Left renal pelvis (tissue), 4 donors: ENCODE data around the gene ABHD18. TPM values are rescaled to one million over a fixed set of nuclear protein-coding genes. Genes with fewer than 3 reads are reported as not detected.
"Not testable (repeated sequence)": the region's sequence is repeated elsewhere in the genome, so short reads cannot be mapped to it uniquely, and the experiment has no call there.

Experiments
- DNase-seq, 4 donors: peaks; one replicate each; pipeline ENCODE4 v3.0.0-alpha.2; 2013; ENCODE audit warnings: low read depth in 4 of 4, low spot score in 3 of 4
- polyA plus RNA-seq, 4 donors: library from polyadenylated mRNA; unstranded; fragments of 120-200 nt; gene quantifications; one replicate each; pipeline ENCODE4 v1.2.1, GENCODE V29; 2013; ENCODE audit not compliant: insufficient read length in 4 of 4

ABHD18 gene
- polyA plus RNA-seq, 4 donors = 8.6 to 17.4 (median 14.5) TPM

- no peak for DNase-seq
Observed at GRCh38 chr4:127985989-127986388, 20.8 kb downstream of the ABHD18 start.

- DNase-seq = no peak
Observed at GRCh38 chr4:127988638-127989037, 23.4 kb downstream of the ABHD18 start.

- no peak for DNase-seq
Observed at GRCh38 chr4:127993151-127993550, 27.9 kb downstream of the ABHD18 start.

DNA sequence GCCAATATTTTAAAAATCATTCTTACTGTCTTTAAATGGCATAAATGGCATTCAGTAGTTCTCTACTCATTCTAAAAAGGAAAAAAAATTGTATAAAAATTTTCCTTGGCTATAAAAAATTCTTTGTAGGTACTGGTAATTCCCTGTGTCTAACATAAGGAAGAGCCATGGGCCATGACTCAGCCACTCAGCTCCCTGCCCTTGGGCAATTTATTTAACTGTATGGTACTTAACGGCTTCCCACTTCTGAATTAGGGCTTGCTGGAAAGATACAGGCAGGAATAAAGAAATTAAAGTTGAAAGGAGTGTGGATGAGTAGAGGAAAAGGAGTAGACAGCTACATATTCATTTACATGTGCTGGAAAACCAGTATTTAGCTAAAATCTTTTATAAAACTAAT is 30.6 kb downstream of the ABHD18 start:
- no peak for DNase-seq

DNA sequence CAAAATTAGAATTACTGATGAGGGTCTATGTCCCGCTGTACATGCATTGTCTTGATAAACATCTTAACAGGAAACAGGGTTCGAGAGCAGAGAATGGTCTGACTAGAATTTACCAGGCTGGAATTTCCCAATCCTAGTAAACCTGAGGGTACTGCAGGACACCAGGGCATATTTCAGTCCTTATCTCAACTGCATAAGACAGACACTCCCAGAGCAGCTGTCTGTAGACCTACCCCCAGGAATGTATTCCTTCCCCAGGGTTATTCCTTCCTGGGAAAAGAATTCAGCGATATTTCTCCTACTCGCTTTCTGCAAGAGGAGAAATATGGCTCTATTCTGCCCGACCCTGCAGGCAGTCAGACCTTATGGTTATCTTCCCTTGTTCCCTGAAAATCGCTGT is 31.3 kb downstream of the ABHD18 start:
- not testable (repeated sequence) for DNase-seq

GRCh38 chr4:127997534-127998388 is 32.6 kb downstream of the ABHD18 start:
- DNase-seq = no peak

DNA sequence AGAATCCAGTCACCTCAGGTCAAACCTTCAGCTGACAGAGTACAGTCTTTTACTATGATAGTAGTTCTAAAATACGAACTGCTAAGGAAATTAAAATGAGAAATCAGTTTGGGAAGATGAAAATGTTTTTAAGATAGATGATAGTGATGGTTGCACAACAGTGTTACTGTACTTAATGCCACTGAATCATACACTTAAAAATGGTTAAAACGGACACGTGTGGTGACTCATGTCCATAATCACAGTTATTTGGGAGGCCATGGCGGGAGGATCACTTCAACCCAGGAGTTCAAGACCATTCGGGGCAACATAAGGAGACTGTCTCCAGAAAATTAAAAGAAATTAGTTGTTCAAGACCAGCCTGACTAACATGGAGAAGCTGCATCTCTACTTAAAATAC is 41.4 kb downstream of the ABHD18 start:
- DNase-seq = no peak

- DNase-seq = no peak
Observed at GRCh38 chr4:128009428-128009827, 44.2 kb downstream of the ABHD18 start.

GRCh38 chr4:128025319-128025718 is 60.1 kb downstream of the ABHD18 start:
- no peak for DNase-seq

DNA sequence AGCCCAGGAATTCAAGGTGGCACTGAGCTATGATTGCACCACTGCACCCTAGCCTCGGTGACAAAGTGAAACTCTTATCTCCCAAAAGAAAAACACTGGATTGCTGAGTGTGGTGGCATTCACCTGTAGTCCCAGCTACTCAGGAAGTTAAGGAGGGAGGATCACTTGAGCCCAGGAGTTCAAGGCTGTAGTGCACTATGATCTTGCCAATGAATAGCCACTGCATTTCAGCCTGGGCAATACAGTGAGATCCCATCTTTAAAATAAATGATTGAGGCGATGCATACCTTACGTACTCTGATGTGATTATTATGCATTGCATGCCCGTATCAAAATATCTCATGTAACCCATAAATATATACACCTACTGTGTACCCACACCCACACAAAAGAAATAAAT is 64.7 kb downstream of the ABHD18 start:
- no peak for DNase-seq

DNA sequence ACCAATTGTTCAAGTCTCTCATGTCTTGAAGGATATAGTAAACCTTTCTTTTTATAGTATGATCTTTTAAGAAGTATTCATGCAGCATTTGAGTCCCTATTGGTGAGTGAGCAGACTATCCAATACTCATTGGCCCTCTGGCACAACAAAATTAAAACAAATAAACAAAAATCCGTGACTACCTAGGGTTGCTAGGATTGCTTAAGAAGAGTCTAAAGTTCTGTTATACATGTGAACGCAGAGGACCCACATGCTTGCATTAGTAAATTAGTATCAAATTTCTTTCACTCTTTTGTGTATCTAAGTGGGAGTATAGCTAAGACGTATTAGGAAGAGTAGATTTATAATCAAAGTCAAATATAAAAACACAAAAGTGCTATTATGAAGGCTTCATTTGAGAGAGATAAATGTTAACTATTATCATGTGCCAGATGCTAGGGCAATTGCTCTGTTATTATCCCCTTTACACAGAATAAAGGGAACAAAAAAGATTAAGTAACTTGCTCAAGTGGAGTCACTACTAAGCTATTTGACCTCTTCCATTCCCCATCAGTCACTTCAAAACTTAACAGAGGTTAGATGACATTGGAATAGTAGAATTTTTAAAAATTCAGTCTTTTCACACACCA is 66.7 kb downstream of the ABHD18 start:
- DNase-seq = no peak

GRCh38 chr4:128039568-128039967 is 74.4 kb downstream of the ABHD18 start:
- no peak for DNase-seq

DNA sequence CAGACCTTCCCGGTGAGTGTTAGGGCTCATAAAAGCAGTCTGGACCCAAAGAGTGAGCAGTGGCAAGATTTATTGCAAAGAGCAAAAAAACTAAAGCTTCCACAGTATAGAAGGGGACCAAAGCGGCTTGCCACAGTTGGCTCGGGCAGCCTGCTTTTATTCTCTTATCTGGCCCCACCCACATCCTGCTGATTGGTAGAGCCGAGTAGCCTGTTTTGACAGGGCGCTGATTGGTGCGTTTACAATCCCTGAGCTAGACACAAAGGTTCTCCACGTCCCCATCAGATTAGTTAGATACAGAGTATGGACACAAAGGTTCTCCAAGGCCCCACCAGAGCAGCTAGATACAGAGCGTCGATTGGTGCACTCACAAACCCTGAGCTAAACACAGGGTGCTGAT is 81.8 kb downstream of the ABHD18 start:
- not testable (repeated sequence) for DNase-seq

DNA sequence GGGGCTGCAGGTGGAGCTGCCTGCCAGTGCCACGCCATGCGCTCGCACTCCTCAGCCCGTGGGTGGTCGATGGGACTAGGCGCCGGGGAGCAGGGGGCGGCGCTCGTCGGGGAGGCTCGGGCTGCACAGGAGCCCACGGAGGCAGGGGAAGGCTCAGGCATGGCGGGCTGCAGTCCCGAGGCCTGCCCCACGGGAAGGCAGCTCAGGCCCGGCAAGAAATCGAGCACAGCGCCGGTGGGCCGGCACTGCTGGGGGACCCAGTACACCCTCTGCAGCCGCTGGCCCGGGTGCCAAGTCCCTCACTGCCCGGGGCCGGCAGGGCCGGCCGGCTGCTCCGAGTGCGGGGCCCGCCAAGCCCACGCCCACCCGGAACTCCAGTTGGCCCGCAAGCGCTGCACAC is 82.3 kb downstream of the ABHD18 start:
- DNase-seq = not testable (repeated sequence)

- not testable (repeated sequence) for DNase-seq
Observed at GRCh38 chr4:128051229-128051628, 86.0 kb downstream of the ABHD18 start.

DNA sequence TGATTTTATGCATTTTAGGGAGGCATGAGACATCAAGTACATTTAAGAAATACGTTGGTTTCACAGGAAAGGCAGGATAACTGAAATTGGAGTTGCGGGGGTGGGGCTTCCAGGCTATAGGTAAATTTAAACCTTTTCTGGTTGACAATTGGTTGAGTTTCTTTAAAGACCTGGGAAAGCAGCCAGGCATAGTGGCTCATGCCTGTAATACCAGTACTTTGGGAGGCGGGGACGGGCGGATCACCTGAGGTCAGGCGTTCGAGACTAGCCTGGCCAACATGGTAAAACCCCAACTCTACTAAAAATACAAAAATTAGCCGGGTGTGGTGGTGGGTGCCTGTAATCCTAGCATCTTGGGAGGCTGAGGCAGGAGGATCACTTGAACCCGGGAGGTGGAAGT is 89.7 kb downstream of the ABHD18 start:
- DNase-seq = not testable (repeated sequence)

DNA sequence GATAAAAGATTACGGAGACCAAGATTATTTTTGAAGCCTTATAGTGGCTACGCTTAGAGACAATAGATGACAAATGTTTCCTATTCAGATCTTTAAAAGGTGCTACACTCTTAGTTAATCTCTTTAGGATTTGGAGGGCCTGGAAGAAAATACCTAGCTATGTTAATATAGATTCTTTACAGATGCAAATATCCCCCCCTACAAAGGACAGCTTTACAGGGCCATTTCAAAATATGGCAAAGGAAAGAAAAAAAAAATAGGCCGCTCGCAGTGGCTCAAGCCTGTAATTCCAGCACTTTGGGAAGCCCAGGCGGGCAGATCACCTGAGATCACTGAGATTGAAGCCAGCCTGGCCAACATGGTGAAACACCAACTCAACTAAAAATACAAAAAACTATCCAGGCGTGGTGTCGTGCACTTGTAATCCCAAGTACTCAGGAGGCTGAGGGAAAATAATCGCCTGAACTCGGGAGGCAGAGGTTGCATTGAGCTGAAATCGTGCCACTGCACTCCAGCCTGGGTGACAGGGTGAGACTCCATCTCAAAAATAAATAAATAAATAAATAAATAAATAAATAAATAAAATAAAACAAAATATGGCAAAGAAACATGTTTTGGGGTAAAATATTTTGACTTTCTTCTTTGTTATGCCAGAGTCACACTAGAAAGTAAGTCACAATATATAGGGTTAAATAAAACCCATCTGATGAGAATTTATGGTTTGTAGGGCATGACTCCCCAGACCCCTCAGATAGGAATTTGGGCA is 90.4 kb downstream of the ABHD18 start:
- not testable (repeated sequence) for DNase-seq

GRCh38 chr4:128056396-128056795 is 91.2 kb downstream of the ABHD18 start:
- no peak for DNase-seq

- DNase-seq = peak in 2 of 4 donors; percentile 4 to 5
Observed at GRCh38 chr4:128060121-128060698, 95.0 kb downstream of the ABHD18 start.

DNA sequence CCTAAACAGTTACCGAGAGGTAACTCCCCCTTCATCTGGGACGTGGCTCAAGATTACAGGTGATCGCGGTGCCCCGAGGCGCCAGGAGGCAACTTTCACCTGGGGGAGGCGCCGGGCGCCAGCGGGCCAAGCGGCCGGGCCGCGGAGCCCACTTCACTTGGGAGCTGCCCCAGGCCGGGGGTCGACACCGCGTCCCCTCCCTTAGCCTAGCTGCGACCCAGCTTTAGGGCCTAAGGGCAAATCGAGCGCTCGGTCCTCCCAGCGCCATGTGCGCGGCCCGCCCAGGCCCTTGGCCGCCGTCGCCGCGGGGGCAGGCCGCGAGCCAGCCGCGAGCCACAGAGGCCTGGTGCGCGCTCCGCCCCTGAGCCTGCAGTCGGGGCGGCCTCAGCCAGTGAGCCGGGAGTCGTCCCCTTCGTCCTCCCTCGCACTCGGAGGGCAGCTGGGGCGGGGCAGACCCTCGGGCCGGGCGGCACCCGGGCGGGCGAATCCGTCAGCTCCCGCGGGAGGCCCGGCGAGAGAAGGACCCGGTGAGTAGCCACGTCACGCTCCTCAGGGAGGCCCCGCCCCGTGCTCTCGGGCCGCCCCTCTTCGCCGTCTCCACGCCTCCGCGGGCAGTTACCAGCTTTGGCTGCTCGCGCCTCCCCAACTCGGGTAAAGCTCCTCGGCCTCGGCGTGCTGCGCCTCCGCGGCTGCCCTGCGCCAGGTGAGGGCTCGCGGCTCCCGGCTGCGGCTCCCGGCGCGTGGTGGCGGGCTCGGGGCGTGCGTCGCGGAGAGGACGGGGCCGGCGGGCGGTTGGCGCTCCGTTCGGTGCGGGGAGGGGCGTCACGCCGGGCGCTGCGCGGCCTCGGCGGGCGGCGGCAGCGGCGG is 95.7 kb downstream of the ABHD18 start, which contains the start of gene LARP1B:
LARP1B (plus strand) TSS at position 614 of the 867 bp plus-strand sequence. CDS start 13,640 bp downstream, outside the sequence.
- peak; percentile 77 to 88 (median 85) for DNase-seq
